H1 (cell line): ENCODE measurements around the gene SPECC1. TPM values are rescaled to one million over a fixed set of nuclear protein-coding genes. Genes with fewer than 3 reads are reported as not detected.
A peak's percentile ranks its signal among the peaks of the same experiment; 100 is the strongest.

Experiments
- CTCF ChIA-PET: fragments of 300-600 bp; sonication (Branson Sonifier 250); formaldehyde crosslinking; loops from one replicate; lab custom pipeline; 2021; ENCODE audit not compliant: partially characterized antibody; lab: Charles Lee
- POLR2A ChIA-PET: fragments of 300-600 bp; sonication (Branson Sonifier 250); formaldehyde crosslinking; loops from one replicate; lab custom pipeline; 2021; ENCODE audit warnings: inconsistent platforms; ENCODE audit not compliant: partially characterized antibody; lab: Charles Lee
- DNase-seq, 2 experiments: peaks; one replicate each; pipeline versions ENCODE4 v3.0.0 to v3.0.0-alpha.2; 2010 to 2022; ENCODE audit warnings: low spot score in 2 of 2, low read depth in 1 of 2, mixed read lengths in 1 of 2
- FAIRE-seq: peaks from 2 replicates; lab custom pipeline; 2011; peaks lifted over from hg19 to GRCh38; lab: Jason Lieb, UNC
- H2AFZ ChIP-seq: 2 replicates; pipeline ENCODE4 v1.8.1; 2012; ENCODE audit warnings: low read length, inconsistent platforms
- H2AK5ac ChIP-seq: 2 replicates; pipeline ENCODE4 v1.6.1; 2013; ENCODE audit warnings: low read depth, low read length
- H2BK120ac ChIP-seq: replicated peaks from 2 replicates; pipeline ENCODE3; 2013; ENCODE audit warnings: low read depth, low read length, inconsistent platforms
- H2BK12ac ChIP-seq: 2 replicates; pipeline ENCODE4 v1.6.1; 2013; ENCODE audit warnings: low read depth, low read length
- H2BK15ac ChIP-seq: 2 replicates; pipeline ENCODE4 v1.6.1; 2013; ENCODE audit warnings: low read length
- H2BK20ac ChIP-seq: 2 replicates; pipeline ENCODE4 v1.6.1; 2013; ENCODE audit warnings: low read length
- H2BK5ac ChIP-seq: 2 replicates; pipeline ENCODE4 v1.6.1; 2013; ENCODE audit warnings: low read depth, low read length
- H3K14ac ChIP-seq: 2 replicates; pipeline ENCODE4 v1.6.1; 2013; ENCODE audit warnings: inconsistent platforms; ENCODE audit not compliant: insufficient read length
- H3K18ac ChIP-seq: 2 replicates; pipeline ENCODE4 v1.6.1; 2013; ENCODE audit warnings: low read length; ENCODE audit errors: extremely low read depth
- H3K23ac ChIP-seq: 2 replicates; pipeline ENCODE4 v1.6.1; 2013; ENCODE audit warnings: inconsistent platforms; ENCODE audit not compliant: insufficient read length
- H3K23me2 ChIP-seq: 2 replicates; pipeline ENCODE4 v1.6.1; 2013; ENCODE audit warnings: low read depth, low read length
- H3K27ac ChIP-seq: 2 replicates; pipeline ENCODE4 v1.6.1; 2011; ENCODE audit warnings: low read depth, low read length, inconsistent platforms
- H3K27me3 ChIP-seq, 4 experiments: replicated peaks in 1 of 4; 1 replicate in 1 of 4; 2 replicates in 3 of 4; pipeline versions ENCODE4 v1.6.1 to v1.8.1; 2011 to 2013; ENCODE audit warnings: low read length in 3 of 4, mild to moderate bottlenecking in 3 of 4, inconsistent platforms in 2 of 4, mixed read lengths in 2 of 4, moderate library complexity in 1 of 4; ENCODE audit not compliant: control insufficient read depth in 3 of 4, insufficient read depth in 3 of 4; ENCODE audit errors: extremely low read depth in 1 of 4
- H3K36me3 ChIP-seq, 4 experiments: 2 replicates each; pipeline versions ENCODE4 v1.6.1 to v1.8.1; 2011 to 2013; ENCODE audit warnings: mild to moderate bottlenecking in 4 of 4, low read length in 3 of 4, moderate library complexity in 2 of 4, control low read depth in 1 of 4, inconsistent platforms in 1 of 4; ENCODE audit not compliant: insufficient read depth in 4 of 4, control insufficient read depth in 2 of 4
- H3K4ac ChIP-seq: replicated peaks from 2 replicates; pipeline ENCODE3; 2013; ENCODE audit warnings: low read length, low read depth, mixed read lengths, inconsistent platforms; ENCODE audit not compliant: insufficient read length
- H3K4me1 ChIP-seq, 4 experiments: replicated peaks in 1 of 4; 1 replicate in 1 of 4; 2 replicates in 3 of 4; pipeline versions ENCODE4 v1.6.1 to v1.8.1; 2011 to 2013; ENCODE audit warnings: low read length in 3 of 4, inconsistent platforms in 2 of 4, mixed read lengths in 1 of 4; ENCODE audit not compliant: insufficient read depth in 4 of 4, control insufficient read depth in 3 of 4
- H3K4me2 ChIP-seq, 2 experiments: 2 replicates each; pipeline versions ENCODE4 v1.6.1 to v1.8.1; 2011 to 2013; ENCODE audit warnings: low read depth in 2 of 2, low read length in 2 of 2, control low read depth in 1 of 2, inconsistent platforms in 1 of 2, mild to moderate bottlenecking in 1 of 2; ENCODE audit not compliant: insufficient read depth in 1 of 2
- H3K4me3 ChIP-seq, 4 experiments: fragments of 200-600, 300-600 bp in 1 of 4; sonication (generic), shearing (Covaris generic), sonication (Bioruptor Twin) in 1 of 4; 2 replicates each; pipeline versions ENCODE4 v1.5.1 to v1.8.1; 2011 to 2016; ENCODE audit warnings: low read length in 4 of 4, low read depth in 3 of 4, control low read depth in 2 of 4, inconsistent platforms in 2 of 4, mild to moderate bottlenecking in 2 of 4, mixed read lengths in 1 of 4, moderate library complexity in 1 of 4; ENCODE audit not compliant: insufficient read depth in 2 of 4; ENCODE audit errors: extremely low read depth in 1 of 4
- H3K56ac ChIP-seq: replicated peaks from 2 replicates; pipeline ENCODE3; 2013; ENCODE audit warnings: low read depth, mild to moderate bottlenecking, mixed read lengths, low read length, inconsistent platforms; ENCODE audit not compliant: insufficient read length
- H3K79me1 ChIP-seq: 2 replicates; pipeline ENCODE4 v1.6.1; 2013; ENCODE audit warnings: low read depth, low read length, control low read depth
- H3K79me2 ChIP-seq, 2 experiments: 2 replicates each; pipeline versions ENCODE4 v1.6.1 to v1.8.1; 2012 to 2013; ENCODE audit warnings: low read length in 2 of 2, mild to moderate bottlenecking in 2 of 2, inconsistent platforms in 1 of 2; ENCODE audit not compliant: insufficient read depth in 2 of 2, control insufficient read depth in 1 of 2
- H3K9ac ChIP-seq, 4 experiments: replicated peaks in 1 of 4; 1 replicate in 1 of 4; 2 replicates in 3 of 4; pipeline versions ENCODE4 v1.6.1 to v1.8.1; 2011 to 2013; ENCODE audit warnings: low read depth in 3 of 4, low read length in 3 of 4, control low read depth in 2 of 4, mild to moderate bottlenecking in 2 of 4, moderate library complexity in 2 of 4, inconsistent platforms in 1 of 4; ENCODE audit errors: extremely low read depth in 1 of 4
- H3K9me3 ChIP-seq, 2 experiments: 2 replicates each; pipeline versions ENCODE4 v1.6.1 to v1.8.1; 2012 to 2013; ENCODE audit warnings: mild to moderate bottlenecking in 2 of 2, moderate library complexity in 2 of 2, control low read depth in 1 of 2, inconsistent platforms in 1 of 2, low read depth in 1 of 2, low read length in 1 of 2, mixed read lengths in 1 of 2; ENCODE audit not compliant: insufficient read depth in 2 of 2
- H4K20me1 ChIP-seq, 2 experiments: replicated peaks in 1 of 2; 2 replicates each; pipeline versions ENCODE3 to v1.8.1; 2011 to 2013; ENCODE audit warnings: inconsistent platforms in 2 of 2, low read length in 2 of 2, mild to moderate bottlenecking in 1 of 2; ENCODE audit not compliant: insufficient read depth in 2 of 2, control insufficient read depth in 1 of 2
- H4K5ac ChIP-seq: 2 replicates; pipeline ENCODE4 v1.6.1; 2013; ENCODE audit warnings: low read length, low read depth, mixed read lengths, inconsistent platforms; ENCODE audit not compliant: insufficient read length
- H4K8ac ChIP-seq: 2 replicates; pipeline ENCODE4 v1.8.0; 2013; ENCODE audit warnings: mild to moderate bottlenecking, moderate library complexity, low read length, inconsistent platforms; ENCODE audit not compliant: insufficient read depth; ENCODE audit errors: extremely low read depth
- H4K91ac ChIP-seq: replicated peaks from 2 replicates; pipeline ENCODE3; 2013; ENCODE audit warnings: low read length, mixed read lengths, inconsistent platforms; ENCODE audit not compliant: insufficient read length
- BACH1 ChIP-seq: IDR thresholded peaks from 2 replicates; pipeline ENCODE4 v1.6.1; 2012; ENCODE audit warnings: low read length, improper control_type of control experiment
- CEBPB ChIP-seq: IDR thresholded peaks from 2 replicates; pipeline ENCODE4 v1.6.1; 2012; ENCODE audit warnings: low read depth, low read length
- EZH2 ChIP-seq: fragments of 200-600 bp; sonication (generic); IDR thresholded peaks from 2 replicates; pipeline ENCODE4 v1.7.1; 2012; ENCODE audit warnings: low read depth, mild to moderate bottlenecking, moderate library complexity, low read length, inconsistent platforms; ENCODE audit not compliant: severe bottlenecking
- FOSL1 ChIP-seq: IDR thresholded peaks from 2 replicates; pipeline ENCODE4 v1.6.1; 2011; ENCODE audit warnings: mild to moderate bottlenecking, low read depth, low read length, moderate library complexity; ENCODE audit not compliant: insufficient read depth
- GTF2F1 ChIP-seq: IDR thresholded peaks from 2 replicates; pipeline ENCODE4 v1.6.1; 2012; ENCODE audit warnings: low read depth, low read length, improper control_type of control experiment, borderline replicate concordance
- KDM4A ChIP-seq: IDR thresholded peaks from one replicate; pipeline ENCODE4 v1.7.1; 2012; ENCODE audit warnings: low read depth, mild to moderate bottlenecking, moderate library complexity, low read length, inconsistent platforms; ENCODE audit not compliant: severe bottlenecking
- MAX ChIP-seq: IDR thresholded peaks from 2 replicates; pipeline ENCODE4 v1.6.1; 2012; ENCODE audit warnings: inconsistent platforms
- POLR2A ChIP-seq, 2 experiments: IDR thresholded peaks; 1 replicate in 1 of 2; 2 replicates in 1 of 2; pipeline ENCODE4 v1.6.1; 2011; ENCODE audit warnings: low read depth in 2 of 2, low read length in 2 of 2, mild to moderate bottlenecking in 2 of 2; ENCODE audit errors: control extremely low read depth in 1 of 2
- RFX5 ChIP-seq: IDR thresholded peaks from 2 replicates; pipeline ENCODE4 v1.6.1; 2011; ENCODE audit warnings: low read depth, low read length, improper control_type of control experiment, borderline replicate concordance
- SIN3A ChIP-seq, 2 experiments: IDR thresholded peaks in 1 of 2; conservative IDR thresholded peaks in 1 of 2; 2 replicates each; pipeline ENCODE4 v1.6.1; 2011 to 2012; ENCODE audit warnings: low read length in 2 of 2, improper control_type of control experiment in 1 of 2, low read depth in 1 of 2, mild to moderate bottlenecking in 1 of 2
- SP4 ChIP-seq: IDR thresholded peaks from 2 replicates; pipeline ENCODE4 v1.6.1; 2012; ENCODE audit warnings: low read length, inconsistent platforms
- SRF ChIP-seq: IDR thresholded peaks from 2 replicates; pipeline ENCODE4 v1.6.1; 2011; ENCODE audit warnings: mild to moderate bottlenecking, low read depth, low read length, moderate library complexity
- TEAD4 ChIP-seq: IDR thresholded peaks from 2 replicates; pipeline ENCODE4 v1.6.1; 2012; ENCODE audit warnings: low read depth, low read length, inconsistent platforms, mixed read lengths
- YY1 ChIP-seq: IDR thresholded peaks from 2 replicates; pipeline ENCODE4 v1.6.1; 2011; ENCODE audit warnings: low read depth, mild to moderate bottlenecking, low read length
- WGBS, 2 experiments: shearing (Covaris generic) in 1 of 2; methylation state at CpG; one replicate each; pipeline versions ENCODE4 v1.1.6 to v1.1.7; 2013 to 2015; ENCODE audit warnings: low lambda C conversion rate in 2 of 2, mixed read lengths in 2 of 2, inconsistent platforms in 1 of 2, low coverage in 1 of 2, missing lambda C conversion rate in 1 of 2; ENCODE audit not compliant: insufficient replicate concordance in 2 of 2, insufficient coverage in 1 of 2, insufficient read length in 1 of 2; ENCODE audit errors: extremely low coverage in 1 of 2, missing lambda C conversion rate in 1 of 2; 5-methylcytosine and 5-hydroxymethylcytosine counted together
- polyA plus RNA-seq, 7 experiments: library from polyadenylated mRNA; depleted of rRNA in 3 of 7; stranded (reverse) in 5 of 7; unstranded in 2 of 7; fragments of >200 nt in 5 of 7; fragments of 200-250 nt in 2 of 7; gene quantifications; 1 replicate in 5 of 7; 2 replicates in 1 of 7; 4 replicates in 1 of 7; pipeline versions ENCODE4 v1.2.1 to v1.2.3, GENCODE V29; 2011 to 2013; ENCODE audit warnings: missing spikeins in 2 of 7, mixed read lengths in 2 of 7
- total RNA-seq: library from RNA; stranded (reverse); fragmentation: NEBNext Ultra II Directional; extraction: Animal tissue kit (Norgen Biotek cat#: 25700); gene quantifications from 2 replicates; pipeline ENCODE4 v1.2.1, GENCODE V29; 2021

SPECC1 gene
- total and polyA plus RNA-seq, 2 of the 8 experiments (the other 6 are each of a cell fraction or from before 2014, with no cell fraction given), result 35.8 to 87.9 TPM

GRCh38 chr17:20010936-20011335, 1.8 kb downstream of the SPECC1 start:
- Histone ChIP-seq H3K79me2 (no peaks in the 10 kb centered on the region), H2BK15ac (no peak overlapping the region), H3K4me3 (no peak overlapping the region; a peak in 1 of 8 replicates), H3K56ac (no peak overlapping the region), H2BK12ac (no peak overlapping the region), H3K27ac (no peak overlapping the region), H3K79me1 (no peaks in the 10 kb centered on the region), H3K4me1 (peaks cover 0 to 8% (median 3%) of the 10 kb centered on the region in 4 experiments; a peak in 4 of 7 replicates), H3K14ac (no peak overlapping the region), H4K8ac (no peak overlapping the region), H3K9me3 (no peaks in the 10 kb centered on the region; a peak in 1 of 4 replicates), H2BK5ac (no peak overlapping the region), H2BK120ac (no peak overlapping the region), H4K20me1 (no peaks in the 10 kb centered on the region), H3K36me3 (no peaks in the 10 kb centered on the region; a peak in 1 of 8 replicates), H4K91ac (no peak overlapping the region), H3K4ac (no peak overlapping the region), H2BK20ac (no peak overlapping the region), H3K18ac (no peak overlapping the region), H3K4me2 (peak overlapping the region in 1 of 2 experiments; percentile 78; a peak in 1 of 4 replicates), H2AFZ (no peak overlapping the region), H2AK5ac (no peak overlapping the region), H3K27me3 (peaks cover 0 to 3% (median 0%) of the 10 kb centered on the region in 4 experiments; a peak in 1 of 7 replicates), H3K9ac (no peak overlapping the region), H4K5ac (no peak overlapping the region), H3K23me2 (peaks cover 13% of the 10 kb centered on the region; the same call in 1 of the 2 replicates), H3K23ac (no peak overlapping the region)
- DNase-seq, result no peak
- TF ChIP-seq BACH1, result no peak
- no peak for TF ChIP-seq MAX
- TF ChIP-seq POLR2A (IDR thresholded peaks at IDR 0.05; ENCODE audit: control extremely low read depth in 1 of 2, low read depth in 2 of 2, low read length in 2 of 2), result no peak
- TF ChIP-seq RFX5, result no peak
- TF ChIP-seq KDM4A, result no peak
- no peak for TF ChIP-seq SIN3A (conservative IDR thresholded peaks at IDR 0.05 in 1 of 2, IDR thresholded peaks at IDR 0.05 in 1 of 2; ENCODE audit: low read depth in 1 of 2, low read length in 2 of 2)
- no peak for TF ChIP-seq CEBPB
- TF ChIP-seq TEAD4, result no peak
- TF ChIP-seq YY1, result no peak
- TF ChIP-seq FOSL1, result no peak
- TF ChIP-seq EZH2, result no peak
- no peak for TF ChIP-seq SP4
- no peak for TF ChIP-seq SRF
- TF ChIP-seq GTF2F1, result no peak
- POLR2A ChIA-PET, result interaction anchor here (1.6 kb wide), 1 partner anchor 145 kb away, joined by 3 read pairs; no protein-coding TSS in a partner anchor
- FAIRE-seq, result no peak
- CTCF ChIA-PET, result interaction anchor here (0.6 to 3.5 kb wide), 7 partner anchors 15 to 142 kb away, joined by 3 to 35 read pairs (median 4); no protein-coding TSS in a partner anchor
- WGBS, 2 experiments, result 76% methylated on average over 1 of the region's 1 CpG; no CpG with 5 or more reads in 1 of the 2 experiments
